GM19025 (cell line): ENCODE measurements around the gene ZNF319.

Experiments used
- ATAC-seq: cut with Tn5 transposase; IDR thresholded peaks from one replicate; pipeline ENCODE4 v1.9.1; 2021; ENCODE audit warnings: mild to moderate bottlenecking, low read depth, moderate library complexity; ENCODE audit not compliant: unreplicated experiment

The ZNF319 gene

DNA sequence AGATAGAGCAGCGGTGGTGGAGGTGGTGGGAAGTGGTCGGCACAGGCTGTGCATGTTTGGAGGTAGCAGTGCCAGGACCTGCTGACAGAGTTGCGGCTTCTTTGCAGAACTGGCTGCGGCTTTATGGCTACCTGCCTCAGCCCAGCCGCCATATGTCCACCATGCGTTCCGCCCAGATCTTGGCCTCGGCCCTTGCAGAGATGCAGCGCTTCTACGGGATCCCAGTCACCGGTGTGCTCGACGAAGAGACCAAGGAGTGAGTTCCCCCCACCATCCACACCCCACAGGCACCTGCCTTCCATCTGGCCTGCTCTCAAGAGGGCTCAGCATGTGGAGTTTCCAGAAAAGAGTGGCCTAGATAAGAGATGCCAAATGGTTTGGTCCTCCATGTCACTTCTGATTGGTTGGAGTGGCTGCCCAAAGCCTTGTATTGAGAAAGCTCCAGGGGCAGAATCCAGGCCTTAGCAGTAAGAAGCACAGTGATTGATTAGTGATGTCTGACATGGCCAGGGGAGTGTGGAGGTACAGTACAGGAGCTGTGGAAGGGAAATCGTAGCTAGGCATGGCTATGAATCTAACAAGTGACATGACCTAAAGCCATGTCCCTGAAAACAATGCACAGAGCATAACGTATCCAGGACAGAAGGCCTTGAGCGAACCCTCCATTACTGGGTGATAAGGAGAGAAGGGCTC lies 37.0 kb upstream of the ZNF319 start:
- no peak for ATAC-seq

DNA sequence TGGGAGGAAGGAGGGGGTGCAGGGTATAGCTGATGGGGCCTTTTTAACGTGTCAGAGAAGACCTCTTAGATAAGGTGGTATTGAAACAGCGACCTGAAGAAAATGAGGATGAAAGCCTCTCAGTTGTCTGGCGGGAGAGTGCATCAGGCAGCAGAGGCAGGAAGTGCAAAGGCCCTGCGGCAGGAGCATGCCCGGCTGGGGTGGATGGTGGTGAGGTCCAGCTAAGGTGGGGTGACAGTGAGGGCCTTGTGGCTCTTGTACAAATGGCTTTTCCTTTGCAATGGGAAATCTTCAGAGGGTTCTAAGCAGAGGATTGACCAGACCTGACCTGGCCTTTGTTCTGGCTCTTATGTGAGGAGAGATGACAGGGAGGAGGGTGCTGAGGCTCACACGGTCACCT lies 36.5 kb upstream of the ZNF319 start:
- no peak for ATAC-seq

DNA sequence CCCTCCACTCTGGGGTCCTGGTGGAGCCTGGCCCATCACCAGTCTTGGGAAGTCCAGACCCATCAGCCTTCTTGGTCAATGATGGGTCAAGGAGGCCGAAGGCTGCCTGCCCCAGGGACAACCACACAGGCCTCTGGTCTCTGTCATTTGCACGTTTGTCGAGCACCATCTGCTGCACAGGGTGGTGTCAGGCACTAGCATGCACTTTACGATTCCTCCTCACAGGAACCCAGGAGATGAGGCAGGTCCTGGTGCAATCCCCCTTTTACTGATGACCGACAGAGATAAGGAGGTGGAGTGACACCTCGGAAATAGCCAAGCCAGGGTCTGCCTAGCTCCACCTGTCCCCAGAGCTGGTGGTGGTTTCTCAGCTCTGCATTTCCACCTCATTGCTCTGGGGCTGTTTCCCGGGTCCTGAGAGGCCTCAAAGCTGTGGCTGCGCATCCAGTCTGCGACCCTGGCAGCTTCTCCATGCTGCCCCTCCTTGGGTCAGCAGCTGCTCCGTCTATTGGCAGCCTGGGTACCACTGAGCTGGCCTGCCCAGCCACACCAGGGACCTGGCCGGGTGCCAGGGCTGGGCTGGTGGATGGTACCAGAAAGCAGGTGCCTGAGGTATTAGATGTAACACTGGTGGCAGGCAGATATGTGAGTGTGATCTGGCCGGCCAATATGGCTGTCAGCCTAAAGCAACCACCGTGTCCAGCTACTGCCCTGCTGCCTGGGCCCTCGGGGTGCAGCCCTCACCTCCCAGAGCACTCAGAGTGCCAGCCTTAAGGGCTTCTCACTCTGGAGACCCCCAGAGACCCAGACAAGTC lies 35.1 kb upstream of the ZNF319 start:
- ATAC-seq, result no peak

DNA sequence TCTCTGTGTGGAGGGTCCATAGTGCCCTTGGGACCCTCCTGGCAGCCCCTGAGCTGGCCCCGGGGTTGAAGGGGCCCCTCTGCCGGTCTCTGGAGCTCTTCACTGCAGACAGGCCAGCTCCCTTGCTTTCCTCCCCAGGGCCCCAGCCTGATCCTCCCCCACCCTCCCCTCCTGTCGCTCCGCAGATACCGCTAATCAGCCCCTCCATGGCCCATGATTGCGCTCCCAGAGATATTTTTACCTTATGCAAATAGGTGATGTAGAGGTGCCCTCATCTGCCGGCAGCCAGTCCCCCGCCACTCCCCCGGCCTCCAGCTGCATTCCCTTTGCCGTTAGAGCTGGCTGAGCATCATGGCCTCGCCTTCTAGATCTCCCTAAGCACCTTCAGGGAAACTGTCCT lies 34.3 kb upstream of the ZNF319 start:
- no peak for ATAC-seq

DNA sequence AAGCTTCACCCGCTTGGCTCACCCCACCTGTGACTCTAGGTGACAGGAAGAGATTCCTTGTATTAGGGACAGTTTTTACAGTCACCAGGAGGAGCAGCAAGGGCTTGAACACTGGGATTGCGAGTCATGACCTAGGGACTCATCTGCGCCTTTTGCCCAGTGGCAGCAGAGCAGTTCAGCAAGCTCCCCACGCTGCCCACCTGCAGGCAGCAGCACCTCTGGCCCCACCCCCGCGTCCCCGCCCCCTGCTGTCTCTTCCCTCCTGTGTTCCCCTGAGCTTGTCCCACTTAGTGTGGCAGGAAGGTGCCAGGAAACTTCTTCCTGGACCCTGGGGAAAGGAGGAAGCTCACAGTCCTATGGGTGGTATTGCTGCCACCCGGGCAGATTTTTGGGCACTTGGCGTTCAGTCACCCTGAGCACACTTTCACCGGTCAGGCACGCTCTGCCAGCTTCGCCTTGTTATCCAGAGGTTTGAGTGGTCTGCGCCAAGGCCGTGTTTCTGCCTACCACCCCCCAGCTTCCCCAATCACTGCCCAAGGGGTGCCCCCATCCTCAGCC lies 33.7 kb upstream of the ZNF319 start:
- no peak for ATAC-seq

DNA sequence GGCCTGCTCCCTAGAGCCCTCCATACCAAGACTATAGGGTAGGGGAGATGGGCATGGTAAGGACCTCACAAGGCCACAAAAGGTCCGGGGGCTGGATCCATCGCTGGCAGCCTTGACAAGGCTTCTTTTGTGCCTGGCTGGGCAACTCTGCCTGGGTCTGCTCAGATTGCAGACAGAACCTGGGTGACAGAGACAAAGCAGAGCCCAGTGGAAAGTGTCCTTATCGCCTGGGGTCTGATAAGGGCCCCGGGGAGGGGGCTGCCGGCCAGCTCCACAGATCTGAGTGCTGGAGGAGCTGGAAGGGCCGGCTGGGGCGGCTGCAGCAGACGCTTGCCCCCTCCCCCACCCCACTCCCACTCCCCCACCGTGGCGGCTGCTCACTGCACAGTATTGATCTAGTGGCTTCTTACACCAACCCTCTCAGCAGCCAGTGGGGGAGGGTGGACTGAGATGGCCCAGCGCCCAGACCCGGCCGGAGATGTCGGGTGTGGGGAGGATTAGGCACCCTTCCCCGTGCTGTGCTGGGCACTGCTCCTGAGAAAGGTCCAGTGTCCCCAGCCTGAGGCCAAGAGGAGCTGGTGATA lies 32.3 kb upstream of the ZNF319 start:
- no peak for ATAC-seq

DNA sequence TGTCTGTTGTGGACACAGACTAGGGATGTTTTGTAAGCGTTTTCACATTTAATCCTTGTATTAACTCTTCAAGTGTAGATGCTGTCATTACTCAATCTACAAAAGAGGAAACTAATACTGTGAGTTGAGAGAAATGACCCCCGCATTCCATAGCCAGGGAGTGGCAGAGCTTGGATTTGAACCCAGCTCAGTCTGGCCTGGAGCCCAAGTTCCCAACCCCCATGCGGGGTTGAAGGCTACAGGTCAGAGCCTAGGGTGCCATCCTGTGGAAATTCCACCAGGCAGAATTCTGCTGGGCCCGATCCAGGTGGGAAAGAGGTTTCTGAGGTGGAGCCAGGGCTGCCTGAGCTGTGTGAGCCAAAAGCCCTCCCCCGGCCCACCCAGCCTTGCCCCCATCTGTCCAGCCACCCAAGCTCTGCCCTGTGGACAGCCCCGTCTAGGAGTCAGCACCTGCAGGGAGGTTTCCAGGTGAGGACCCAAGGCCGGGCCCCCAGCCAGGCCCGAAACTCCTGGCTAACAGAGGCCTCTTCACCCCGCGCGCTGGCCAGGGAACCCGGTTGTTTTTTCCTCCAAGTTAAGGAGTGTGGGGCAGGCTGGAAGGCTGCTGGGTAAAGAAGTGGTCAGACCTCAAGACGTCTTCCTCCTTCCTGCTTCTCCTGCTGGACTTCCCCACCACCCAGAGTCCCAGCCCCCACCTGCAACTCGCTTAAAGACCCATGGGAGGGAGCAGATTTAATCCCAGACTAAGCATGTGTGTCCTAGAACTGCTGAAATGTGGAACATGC lies 30.7 kb upstream of the ZNF319 start:
- no peak for ATAC-seq

DNA sequence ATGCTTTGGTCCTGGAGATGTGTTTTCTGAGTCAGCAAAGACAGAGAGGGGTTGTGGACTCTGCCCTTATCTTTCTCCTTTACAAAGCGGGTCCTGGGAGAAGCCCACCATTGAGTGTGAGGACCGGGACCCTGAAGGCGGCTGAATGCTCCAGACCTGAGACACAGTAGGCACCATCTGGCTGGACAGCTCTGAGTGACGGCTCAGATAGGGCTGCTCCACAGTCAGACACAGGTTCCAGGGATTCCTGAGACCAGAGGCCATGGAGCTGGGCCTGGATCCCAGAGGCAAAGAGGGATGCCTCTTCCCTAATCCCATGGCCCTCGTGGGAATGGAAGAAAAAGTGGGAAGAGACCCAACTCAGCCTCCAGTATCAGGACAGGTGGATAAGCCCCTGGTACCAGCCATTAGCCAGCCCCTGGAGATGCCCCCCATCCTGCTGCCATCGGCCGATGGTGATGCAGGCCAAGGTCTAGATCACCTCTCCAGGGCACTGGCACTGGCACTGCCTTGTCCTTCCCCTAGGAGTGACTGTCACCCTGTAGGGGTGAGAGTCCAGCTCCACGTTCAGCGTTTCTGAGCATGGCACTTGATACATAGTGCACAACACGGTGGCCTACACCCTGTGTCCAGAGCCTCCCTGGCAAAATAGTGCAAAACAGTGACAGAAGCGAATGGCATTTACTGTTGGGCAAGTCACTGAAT lies 29.8 kb upstream of the ZNF319 start:
- no peak for ATAC-seq

DNA sequence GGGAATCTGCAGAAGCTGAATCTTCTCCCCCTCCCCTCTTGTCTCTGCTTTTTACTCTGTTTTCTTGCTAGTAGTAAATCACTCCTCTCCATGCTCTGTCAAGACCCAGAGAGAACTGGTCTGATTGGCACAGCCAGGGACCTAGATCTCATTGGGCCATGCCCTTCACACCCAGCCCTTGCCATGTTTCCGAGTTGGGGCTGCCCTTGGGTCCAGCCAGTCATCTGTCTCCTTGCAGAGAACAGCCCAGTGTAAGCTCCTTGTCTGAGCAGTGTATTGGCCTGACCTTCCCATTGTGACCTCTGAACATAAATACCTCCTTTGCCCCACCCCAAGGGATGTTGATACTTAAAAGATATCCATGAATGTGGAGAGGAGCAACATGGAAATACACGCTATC lies 28.9 kb upstream of the ZNF319 start:
- no peak for ATAC-seq

DNA sequence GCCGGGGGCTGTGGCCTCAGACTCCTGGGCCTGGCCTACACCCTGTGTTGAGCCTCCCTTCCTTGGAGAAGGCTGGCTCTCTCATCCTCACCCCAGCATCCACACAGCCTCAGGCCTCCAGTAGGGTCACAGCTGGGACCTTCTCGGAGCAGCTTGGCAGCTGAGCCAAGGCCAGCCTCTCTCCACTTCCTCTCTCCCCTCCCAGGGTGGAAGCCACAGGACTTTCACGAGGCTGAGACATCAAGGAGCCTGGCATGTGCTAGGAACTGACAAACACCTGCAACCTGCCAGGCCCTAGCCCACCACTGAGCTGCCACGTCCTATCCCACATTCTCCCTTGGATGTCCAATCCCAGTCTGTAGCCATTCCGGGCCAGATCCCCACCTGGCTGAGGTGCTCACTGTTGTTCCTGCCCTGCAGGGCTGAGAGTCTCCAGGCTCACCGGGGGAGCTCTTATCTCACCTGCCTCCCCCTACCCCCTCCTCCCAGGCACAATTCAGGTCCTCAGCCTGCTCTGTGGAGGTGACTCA lies 28.1 kb upstream of the ZNF319 start:
- ATAC-seq, result no peak

DNA sequence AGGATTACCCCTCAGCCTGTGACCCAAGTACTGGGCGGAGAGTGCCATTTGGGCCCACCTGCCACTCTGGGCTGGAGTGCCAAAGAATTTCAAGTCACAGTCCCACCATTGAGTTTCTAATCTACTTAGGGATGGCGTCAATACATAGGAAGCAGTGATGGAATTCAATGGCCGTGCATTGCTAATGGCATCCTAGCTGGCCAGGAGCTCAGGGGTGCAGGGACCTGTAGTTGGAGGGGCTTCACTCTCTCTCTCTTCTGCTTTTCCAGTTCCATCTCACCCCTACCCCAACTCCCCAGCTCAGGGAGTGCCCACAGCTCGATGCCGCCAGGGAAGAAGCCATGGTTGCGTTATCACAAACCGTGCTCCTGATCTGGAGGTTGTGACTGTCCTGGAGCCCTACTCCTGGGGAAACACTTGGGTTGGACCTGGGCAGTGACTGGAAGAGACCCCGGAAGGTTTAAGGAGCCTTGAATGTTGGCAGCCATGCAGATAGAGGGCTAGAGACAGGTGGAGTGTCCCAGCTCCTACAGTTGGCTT lies 27.5 kb upstream of the ZNF319 start:
- no peak for ATAC-seq

DNA sequence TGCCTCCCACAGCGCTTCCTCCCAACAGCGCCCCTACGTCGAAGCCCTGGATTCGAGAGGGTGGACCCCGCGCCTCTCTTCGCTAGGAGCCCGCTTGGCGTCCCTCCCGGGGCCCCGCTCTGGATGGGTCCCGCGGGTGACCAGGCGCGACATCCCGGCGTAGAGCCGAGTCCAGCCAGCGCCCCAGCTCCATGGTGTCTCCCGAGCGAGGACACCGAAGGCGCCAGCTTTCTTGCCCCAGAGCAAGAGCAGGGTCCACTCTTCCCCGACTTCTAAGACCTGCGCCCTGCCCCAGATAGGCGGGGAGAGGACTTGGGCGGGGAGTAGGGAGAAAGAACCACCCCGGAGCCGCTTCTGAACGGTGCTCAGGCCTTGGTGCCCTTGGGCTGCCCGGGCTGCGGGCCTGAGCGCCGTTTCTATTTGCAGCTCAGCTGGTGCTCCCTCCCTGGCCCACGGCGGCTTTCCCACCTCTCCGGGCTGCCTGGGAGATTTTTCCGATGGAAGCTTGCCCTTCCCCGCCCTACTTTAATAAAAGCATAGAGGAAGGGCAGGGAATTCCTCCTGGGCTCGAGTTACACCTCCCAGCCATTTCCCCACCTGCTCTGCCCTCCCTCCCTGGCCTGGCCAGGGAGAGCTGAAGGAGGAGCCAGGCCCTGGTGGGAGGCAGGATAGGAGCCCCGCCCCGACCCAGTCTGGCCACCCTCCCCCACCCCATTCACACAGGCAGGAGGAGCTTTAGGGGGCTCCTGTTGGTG lies 26.9 kb upstream of the ZNF319 start:
- ATAC-seq, result no peak

DNA sequence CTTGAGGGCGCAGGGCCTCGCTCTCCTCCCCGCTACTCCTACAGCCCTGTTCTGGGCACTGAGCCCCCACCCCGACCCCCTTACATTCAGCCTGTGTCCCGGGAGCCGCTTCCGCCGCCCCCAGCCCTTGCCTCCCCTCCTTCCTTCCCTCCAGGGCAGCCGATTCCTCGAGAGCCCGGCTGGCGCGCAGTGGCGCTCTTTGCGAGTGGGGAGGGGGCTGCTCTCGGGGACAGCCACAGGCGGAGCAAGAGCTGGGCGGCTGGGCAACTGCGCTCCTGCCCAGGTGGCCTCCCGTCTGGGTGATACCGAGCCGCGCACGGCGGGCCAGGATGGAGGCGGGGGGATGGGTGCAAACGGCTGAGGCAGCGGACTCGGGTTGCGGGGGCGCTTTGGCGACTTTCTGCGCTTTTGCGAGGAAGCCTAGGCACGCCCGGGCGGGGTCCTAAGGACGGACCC lies 26.3 kb upstream of the ZNF319 start:
- ATAC-seq, result no peak

DNA sequence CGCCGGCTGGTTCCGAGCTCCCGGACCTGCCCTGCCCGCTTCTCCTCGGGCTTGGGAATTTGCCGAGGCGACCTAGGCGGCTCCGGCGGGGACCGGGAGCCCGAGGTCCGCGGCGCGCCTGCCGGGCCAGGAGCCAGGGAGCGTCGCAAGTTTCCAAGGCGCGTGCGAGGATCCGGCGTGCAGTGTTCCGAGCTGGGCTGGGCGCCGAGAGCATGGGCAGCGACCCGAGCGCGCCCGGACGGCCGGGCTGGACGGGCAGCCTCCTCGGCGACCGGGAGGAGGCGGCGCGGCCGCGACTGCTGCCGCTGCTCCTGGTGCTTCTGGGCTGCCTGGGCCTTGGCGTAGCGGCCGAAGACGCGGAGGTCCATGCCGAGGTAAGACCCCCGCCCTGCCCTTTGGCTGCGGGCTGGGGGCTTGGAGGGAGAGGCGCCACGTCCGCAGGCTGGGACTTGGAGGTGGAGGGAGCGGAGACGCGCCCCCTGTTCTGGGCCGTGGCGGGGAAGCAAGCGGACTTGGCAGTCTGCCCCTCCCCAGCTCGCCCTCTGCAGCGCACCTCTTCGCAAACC lies 25.8 kb upstream of the ZNF319 start:
- peak; percentile 19 for ATAC-seq

DNA sequence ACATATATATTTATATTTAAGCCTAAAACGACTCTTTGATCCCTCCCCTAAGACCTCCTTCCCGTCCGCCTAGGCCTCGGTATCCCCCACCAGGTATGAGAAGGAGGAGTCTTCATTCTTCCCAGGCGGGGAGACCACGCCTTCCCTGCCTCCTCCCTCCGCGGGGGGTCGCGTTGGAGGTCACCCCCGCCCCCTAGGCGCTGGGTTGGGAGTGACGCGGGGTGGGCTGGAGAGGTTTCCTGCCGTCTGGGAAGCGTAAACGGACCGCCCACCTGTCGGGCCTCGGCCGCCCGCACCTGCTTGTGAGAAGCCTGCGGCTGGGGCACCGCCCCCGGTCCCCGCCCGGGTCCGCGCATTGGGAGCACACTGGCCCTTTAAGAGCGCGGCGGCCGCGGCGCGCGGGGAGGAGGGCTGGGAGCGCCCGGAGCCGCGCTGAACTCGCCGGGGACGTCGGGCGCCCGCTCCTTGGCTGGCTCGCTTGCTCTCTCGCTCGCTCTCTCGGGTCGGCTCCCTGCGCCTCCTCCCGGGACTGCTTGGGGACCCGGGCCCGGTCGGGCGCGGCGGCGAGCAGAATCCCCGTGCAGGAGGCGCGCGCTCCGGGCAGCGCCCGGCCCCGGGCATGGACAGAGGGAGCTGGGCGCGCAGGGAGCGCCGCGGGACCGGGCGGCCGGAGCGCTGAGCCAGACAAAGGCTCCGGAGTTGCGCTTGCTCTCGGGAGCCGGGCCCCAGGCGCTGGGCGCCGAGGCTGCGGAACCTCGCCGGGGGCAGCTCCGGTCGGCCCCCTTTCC lies 25.1 kb upstream of the ZNF319 start, which contains the start of gene MMP15:
Gene MMP15, plus strand, starts transcription at position 404 of the 788 bp plus-strand sequence. CDS start 597 bp downstream, outside the sequence.
- ATAC-seq, result peak; percentile 65

DNA sequence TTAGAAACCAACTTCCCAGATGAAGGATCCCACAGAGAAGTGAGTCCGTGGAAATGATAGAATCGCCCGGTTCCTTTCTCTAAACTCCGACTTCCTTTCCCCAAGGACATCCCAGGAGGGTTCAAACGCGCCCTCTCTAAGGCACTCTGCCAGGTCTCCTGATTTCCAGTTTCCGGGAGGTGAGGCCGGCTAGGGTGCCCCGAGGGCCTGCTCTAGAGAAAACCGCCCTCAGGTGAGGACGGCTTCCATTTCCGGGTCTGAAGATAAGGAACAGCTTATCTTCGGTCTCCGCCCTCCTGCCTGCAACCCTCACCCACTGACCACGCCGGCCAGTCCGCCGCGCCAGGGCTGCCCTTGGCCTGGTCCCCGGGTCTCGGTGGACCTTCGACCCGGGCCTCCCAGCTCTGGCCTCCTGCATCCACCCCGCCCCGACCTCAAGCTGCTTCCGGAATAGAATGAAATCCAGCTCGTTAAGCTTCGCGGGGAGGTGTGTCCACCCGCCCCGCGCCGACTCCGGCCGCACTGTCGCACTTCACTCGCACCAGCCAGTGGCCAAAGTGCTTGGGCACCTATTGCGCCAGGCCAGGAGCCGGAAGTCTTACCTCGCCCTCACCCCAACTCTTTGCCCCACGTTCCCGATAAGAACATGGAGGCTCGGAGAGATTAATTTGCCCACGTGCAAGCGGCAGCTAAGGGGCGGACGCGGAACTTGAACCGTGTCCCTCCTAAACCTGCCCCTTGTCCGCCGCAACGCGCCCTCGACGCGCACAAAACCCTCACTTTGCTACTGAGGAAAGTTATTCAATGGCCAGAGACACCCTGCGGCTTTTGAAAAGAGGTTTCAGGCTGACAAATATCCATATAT lies 24.2 kb upstream of the ZNF319 start:
- no peak for ATAC-seq
